HG02798 (cell line): ENCODE results near the gene ARL6IP5.

ENCODE experiments used
- ATAC-seq: cut with Tn5 transposase; IDR thresholded peaks from one replicate; pipeline ENCODE4 v1.9.1; 2021; ENCODE audit warnings: mild to moderate bottlenecking; ENCODE audit not compliant: unreplicated experiment, poor library complexity

The ARL6IP5 gene

GRCh38 chr3:69085833-69086722 lies 1.3 kb downstream of the ARL6IP5 start:
- ATAC-seq = no peak

DNA sequence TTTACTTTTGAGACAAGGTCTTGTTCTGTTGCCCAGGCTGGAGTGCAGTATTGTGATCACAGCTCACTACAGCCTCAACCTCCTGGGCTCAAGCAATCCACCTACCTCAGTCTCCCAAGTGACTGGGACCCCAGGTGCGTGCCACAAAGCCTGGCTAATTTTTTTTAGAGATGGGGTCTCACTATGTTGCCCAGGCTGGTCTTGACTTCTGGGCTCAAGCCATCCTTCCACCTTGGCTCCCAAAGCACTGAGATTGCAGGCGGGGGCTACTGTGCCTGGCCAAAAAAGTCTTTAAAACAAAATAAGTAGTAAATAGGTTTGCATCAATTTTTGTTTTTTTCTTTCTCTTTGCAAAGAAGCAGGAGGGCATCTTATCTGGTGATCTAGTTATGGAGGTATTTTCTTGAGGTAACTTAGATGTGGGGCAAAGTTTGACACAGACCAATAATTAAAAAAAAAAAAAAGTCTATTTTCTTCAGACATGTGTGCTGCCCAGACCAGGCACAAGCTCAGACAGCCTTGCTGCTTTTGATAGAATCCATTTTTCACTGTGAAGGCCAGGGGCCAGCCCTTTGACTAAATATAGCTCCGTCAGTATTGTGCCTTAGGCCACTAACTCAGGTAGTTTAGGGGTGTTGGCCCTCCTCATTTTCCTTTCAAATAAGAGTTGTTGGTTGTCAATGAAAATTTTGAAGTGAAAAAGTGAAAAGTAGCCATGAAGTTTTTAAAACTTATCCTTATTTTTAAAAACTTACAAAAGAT lies 2.5 kb downstream of the ARL6IP5 start:
- ATAC-seq = no peak

DNA sequence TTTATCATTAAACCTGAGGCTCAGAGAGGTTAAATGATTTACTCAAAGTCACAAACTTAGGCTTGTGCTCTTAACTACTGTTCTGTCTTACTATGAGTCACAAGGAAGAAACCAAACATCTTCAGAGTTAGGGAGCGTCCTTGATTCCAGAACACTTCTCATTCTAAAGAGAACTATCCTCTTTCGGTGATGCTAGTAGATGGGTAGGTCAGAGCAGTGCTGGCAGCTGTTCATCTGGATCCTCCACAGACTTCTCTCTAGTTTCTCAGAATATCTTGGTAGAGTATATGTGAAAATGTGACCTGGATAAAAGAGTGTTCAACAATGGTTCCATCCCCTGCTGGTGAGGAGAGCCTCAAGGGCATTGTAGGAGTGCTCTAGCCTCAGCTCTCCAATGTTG lies 3.3 kb downstream of the ARL6IP5 start:
- peak; percentile 14 for ATAC-seq

DNA sequence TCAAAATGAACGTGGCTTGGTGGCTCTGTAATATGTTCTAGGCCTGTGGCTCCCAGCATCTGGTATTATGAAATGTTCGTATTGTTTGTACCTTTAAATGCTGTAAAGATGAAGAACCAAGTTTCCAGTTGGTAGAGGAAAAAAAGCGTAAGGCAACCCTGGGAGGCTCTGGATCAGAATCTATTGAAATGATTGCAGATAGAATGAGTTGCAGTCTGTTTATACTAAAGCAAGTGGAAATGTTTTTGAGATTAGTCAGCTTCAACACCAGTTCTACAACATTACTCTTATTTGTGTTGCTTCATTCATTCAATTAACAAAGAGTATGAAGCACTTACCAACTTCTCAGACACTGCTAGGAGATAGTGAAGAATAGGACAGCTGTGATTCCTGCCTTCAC lies 5.3 kb downstream of the ARL6IP5 start:
- no peak for ATAC-seq

- peak; percentile 1 for ATAC-seq
Measured at GRCh38 chr3:69091389-69092029, 6.8 kb downstream of the ARL6IP5 start.

DNA sequence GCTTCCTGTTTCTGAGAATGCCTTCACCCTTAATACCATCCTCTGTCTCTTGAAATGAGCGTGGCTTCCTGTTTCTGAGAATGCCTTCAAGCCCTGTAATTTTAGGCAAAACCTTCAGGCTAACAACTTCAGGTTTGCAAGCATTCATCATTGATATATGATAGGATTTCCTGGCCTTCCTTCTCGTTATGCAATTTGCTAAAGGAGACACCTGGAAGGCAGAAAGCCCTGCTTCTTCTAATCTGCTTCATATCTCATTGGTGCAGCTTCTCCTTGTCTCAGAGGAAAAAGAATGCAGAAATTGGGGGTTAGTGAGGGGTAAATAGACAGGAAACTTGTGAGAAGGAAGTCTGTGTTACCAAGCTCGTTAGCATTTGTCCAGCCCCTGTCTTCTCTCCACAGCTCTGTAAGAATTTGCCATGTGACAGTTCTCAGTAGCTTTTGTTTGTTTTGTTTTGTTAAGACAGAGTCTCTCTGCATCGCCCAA lies 7.3 kb downstream of the ARL6IP5 start:
- peak; percentile 64 for ATAC-seq

- ATAC-seq = no peak
Measured at GRCh38 chr3:69094467-69095205, 9.9 kb downstream of the ARL6IP5 start.

- no peak for ATAC-seq
Measured at GRCh38 chr3:69095636-69096035, 10.9 kb downstream of the ARL6IP5 start.

- no peak for ATAC-seq
Measured at GRCh38 chr3:69096299-69096698, 11.6 kb downstream of the ARL6IP5 start.

DNA sequence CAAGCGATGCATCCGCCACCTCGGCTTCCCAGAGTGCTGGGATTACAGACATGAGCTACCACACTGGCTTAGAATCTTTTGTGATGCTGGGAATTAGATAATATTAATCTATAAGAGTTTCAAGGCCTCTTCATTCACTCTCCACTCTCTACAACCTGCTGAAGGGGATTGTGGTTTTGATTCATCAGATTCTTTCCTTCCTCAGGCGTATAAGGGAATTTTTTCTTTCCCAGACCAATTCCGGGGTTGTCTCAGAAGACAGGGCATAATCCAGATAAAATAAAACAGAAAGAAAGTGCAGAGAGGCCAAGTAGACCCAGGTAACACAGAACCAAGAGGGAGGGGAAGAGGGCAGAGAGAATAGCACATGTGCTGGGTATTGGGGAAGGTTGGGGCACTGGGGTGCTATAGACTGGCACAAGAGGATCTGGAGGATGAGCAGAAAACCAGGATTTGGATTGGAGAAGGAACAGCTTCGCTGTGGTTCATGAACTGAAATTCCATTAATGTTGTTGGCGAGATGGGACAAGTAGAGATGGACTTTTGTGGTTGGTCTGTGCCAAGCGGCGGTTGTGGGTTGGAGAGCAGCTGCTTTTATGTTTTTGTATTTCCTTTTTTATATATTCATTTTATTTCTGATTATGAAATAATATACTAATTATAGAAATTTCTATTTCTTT lies 12.8 kb downstream of the ARL6IP5 start:
- no peak for ATAC-seq

GRCh38 chr3:69099576-69099975 lies 14.8 kb downstream of the ARL6IP5 start:
- ATAC-seq = no peak

- ATAC-seq = no peak
Measured at GRCh38 chr3:69102384-69102783, 17.6 kb downstream of the ARL6IP5 start.

DNA sequence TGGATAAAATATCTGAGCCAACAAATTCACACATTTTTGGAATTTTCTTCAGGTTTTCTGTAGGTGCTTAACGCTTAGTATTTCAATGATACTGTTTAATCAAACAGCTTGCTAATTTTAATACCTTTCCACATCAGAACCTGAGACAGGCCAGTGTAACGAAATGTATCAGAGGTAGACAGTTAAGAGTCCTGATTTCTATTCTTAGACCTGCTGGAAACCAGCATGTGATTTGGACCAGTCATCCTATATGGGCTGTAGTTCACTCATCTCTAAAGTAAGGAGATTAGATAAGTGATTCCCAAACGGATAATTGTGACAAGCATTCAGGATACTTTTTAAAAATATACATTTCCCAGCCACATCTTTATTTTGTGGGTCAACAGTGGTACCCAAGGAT lies 18.4 kb downstream of the ARL6IP5 start:
- ATAC-seq = no peak

DNA sequence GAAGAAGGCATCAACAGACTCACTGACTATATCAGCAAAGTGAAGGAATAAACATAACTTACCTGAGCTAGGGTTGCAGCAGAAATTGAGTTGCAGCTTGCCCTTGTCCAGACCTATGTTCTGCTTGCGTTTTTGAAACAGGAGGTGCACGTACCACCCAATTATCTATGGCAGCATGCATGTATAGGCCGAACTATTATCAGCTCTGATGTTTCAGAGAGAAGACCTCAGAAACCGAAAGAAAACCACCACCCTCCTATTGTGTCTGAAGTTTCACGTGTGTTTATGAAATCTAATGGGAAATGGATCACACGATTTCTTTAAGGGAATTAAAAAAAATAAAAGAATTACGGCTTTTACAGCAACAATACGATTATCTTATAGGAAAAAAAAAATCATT lies 19.8 kb downstream of the ARL6IP5 start:
- no peak for ATAC-seq

GRCh38 chr3:69105320-69105719 lies 20.6 kb downstream of the ARL6IP5 start:
- no peak for ATAC-seq

- ATAC-seq = no peak
Measured at GRCh38 chr3:69107841-69108240, 23.1 kb downstream of the ARL6IP5 start.

GRCh38 chr3:69108811-69109210 lies 24.1 kb downstream of the ARL6IP5 start:
- no peak for ATAC-seq

DNA sequence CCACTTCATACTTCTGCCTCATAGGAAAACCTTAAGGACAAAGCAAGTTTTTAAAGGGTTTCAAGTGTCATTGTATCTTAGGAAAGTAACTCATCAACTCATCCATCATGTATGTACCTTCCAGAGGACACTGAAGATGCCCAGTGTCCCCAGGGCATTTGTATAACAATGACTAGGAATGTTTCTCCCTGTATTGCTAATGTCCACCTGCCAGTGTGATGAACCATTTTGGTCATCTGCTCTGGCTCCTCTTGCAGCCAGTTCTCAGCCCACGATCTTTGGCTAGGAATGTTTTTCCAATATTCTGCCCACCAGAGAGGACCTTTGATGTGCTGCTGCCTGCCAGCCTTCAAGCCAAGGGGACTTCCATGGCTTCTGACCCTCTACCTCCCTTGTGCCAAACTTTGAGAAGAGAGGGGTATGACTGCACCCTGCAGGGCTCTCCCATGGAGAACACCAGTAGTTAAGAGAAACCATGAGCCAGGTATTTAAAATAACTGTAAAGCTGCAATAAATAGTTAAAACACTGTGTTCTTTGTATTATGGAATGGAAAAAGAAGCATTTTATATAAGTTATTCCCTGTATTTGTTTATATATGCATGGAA lies 26.3 kb downstream of the ARL6IP5 start:
- ATAC-seq = no peak

DNA sequence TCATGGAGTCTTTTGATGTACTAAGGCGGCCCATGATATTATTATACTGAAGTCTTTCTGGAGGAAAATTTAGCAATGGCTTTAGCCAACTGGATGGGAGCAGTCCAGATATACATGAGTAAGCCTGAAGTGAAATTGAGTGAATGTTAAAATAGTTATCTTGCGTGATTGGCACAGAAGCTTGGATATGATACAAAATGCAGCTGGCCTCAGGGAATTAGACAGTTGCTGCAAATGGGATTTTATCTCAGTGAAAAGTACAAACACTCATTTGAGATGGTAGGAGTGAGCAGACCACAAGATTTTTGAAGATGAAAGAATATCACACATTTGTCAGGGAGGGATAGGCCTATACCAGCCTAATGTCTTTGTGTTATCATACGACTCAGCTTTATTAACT lies 28.8 kb downstream of the ARL6IP5 start:
- ATAC-seq = no peak
